ENCODE results near the gene MRPL55.

Gene MRPL55

GRCh38 chr1:228076796-228077430, 32.2 kb downstream of the MRPL55 start:
- Mint-ChIP-seq H3K27me3 (peaks cover 27% of the 10 kb centered on the region), H3K9me3 (no peaks in the 10 kb centered on the region), H3K36me3 (ENCODE audit: low read depth) (no peaks in the 10 kb centered on the region), H3K27ac (no peak overlapping the region), H3K4me1 (ENCODE audit: low read depth) (peaks cover 23% of the 10 kb centered on the region), H3K4me3 (no peak overlapping the region)
- intact Hi-C loops (cut with micrococcal nuclease), result loop anchor here (10.0 kb wide), 1 partner anchor 82 kb away; no protein-coding TSS in a partner anchor

- Mint-ChIP-seq H3K9me3 (no peaks in the 10 kb centered on the region), H3K27ac (no peak overlapping the region), H3K36me3 (ENCODE audit: low read depth) (no peaks in the 10 kb centered on the region), H3K4me3 (no peak overlapping the region), H3K4me1 (ENCODE audit: low read depth) (peaks cover 13% of the 10 kb centered on the region), H3K27me3 (peaks cover 34% of the 10 kb centered on the region)
- intact Hi-C loops (cut with micrococcal nuclease), result loop anchor here (10.0 kb wide), 1 partner anchor 81 kb away; no protein-coding TSS in a partner anchor
Observed at GRCh38 chr1:228075801-228076271, 33.3 kb downstream of the MRPL55 start.

- peaks cover 11% of the 10 kb centered on the region for H3K4me1 Mint-ChIP-seq (ENCODE audit: low read depth)
- no peak overlapping the region for H3K27ac Mint-ChIP-seq
- H3K27me3 Mint-ChIP-seq, result peaks cover 37% of the 10 kb centered on the region
- H3K4me3 Mint-ChIP-seq, result no peak overlapping the region
- no peaks in the 10 kb centered on the region for H3K36me3 Mint-ChIP-seq (ENCODE audit: low read depth)
- no peaks in the 10 kb centered on the region for H3K9me3 Mint-ChIP-seq
- intact Hi-C loops (cut with micrococcal nuclease), result loop anchor here (10.0 kb wide), 1 partner anchor 80 kb away; no protein-coding TSS in a partner anchor
Observed at GRCh38 chr1:228074954-228075730, 34.0 kb downstream of the MRPL55 start.

GRCh38 chr1:228073857-228074545, 35.1 kb downstream of the MRPL55 start:
- intact Hi-C loops (cut with micrococcal nuclease), result loop anchor here (10.0 kb wide), 1 partner anchor 79 kb away; no protein-coding TSS in a partner anchor
- no peaks in the 10 kb centered on the region for H3K9me3 Mint-ChIP-seq
- no peak overlapping the region for H3K4me3 Mint-ChIP-seq
- H3K27ac Mint-ChIP-seq, result no peak overlapping the region
- peaks cover 39% of the 10 kb centered on the region for H3K27me3 Mint-ChIP-seq
- no peaks in the 10 kb centered on the region for H3K36me3 Mint-ChIP-seq (ENCODE audit: low read depth)
- H3K4me1 Mint-ChIP-seq (ENCODE audit: low read depth), result peaks cover 5% of the 10 kb centered on the region

- Mint-ChIP-seq H3K27me3 (peaks cover 41% of the 10 kb centered on the region), H3K4me1 (ENCODE audit: low read depth) (no peaks in the 10 kb centered on the region), H3K4me3 (no peak overlapping the region), H3K9me3 (no peaks in the 10 kb centered on the region), H3K27ac (no peak overlapping the region), H3K36me3 (ENCODE audit: low read depth) (no peaks in the 10 kb centered on the region)
- intact Hi-C loops (cut with micrococcal nuclease), result loop anchor here (10.0 kb wide), 1 partner anchor 78 kb away; no protein-coding TSS in a partner anchor
Observed at GRCh38 chr1:228073061-228073856, 35.8 kb downstream of the MRPL55 start.

- Mint-ChIP-seq H3K4me3 (no peak overlapping the region), H3K4me1 (ENCODE audit: low read depth) (no peaks in the 10 kb centered on the region), H3K36me3 (ENCODE audit: low read depth) (no peaks in the 10 kb centered on the region), H3K27me3 (peaks cover 41% of the 10 kb centered on the region), H3K27ac (no peak overlapping the region), H3K9me3 (no peaks in the 10 kb centered on the region)
- intact Hi-C loops (cut with micrococcal nuclease), result loop anchor here (10.0 kb wide), 1 partner anchor 78 kb away; no protein-coding TSS in a partner anchor
Observed at GRCh38 chr1:228072658-228073043, 36.4 kb downstream of the MRPL55 start.

- Mint-ChIP-seq H3K27me3 (peaks cover 42% of the 10 kb centered on the region), H3K4me3 (no peak overlapping the region), H3K36me3 (ENCODE audit: low read depth) (no peaks in the 10 kb centered on the region), H3K9me3 (no peaks in the 10 kb centered on the region), H3K4me1 (ENCODE audit: low read depth) (no peaks in the 10 kb centered on the region), H3K27ac (no peak overlapping the region)
- intact Hi-C loops (cut with micrococcal nuclease), result loop anchor here (10.0 kb wide), 1 partner anchor 77 kb away; no protein-coding TSS in a partner anchor
Observed at GRCh38 chr1:228071839-228072657, 37.1 kb downstream of the MRPL55 start.

- H3K27ac Mint-ChIP-seq, result no peak overlapping the region
- no peak overlapping the region for H3K4me3 Mint-ChIP-seq
- no peaks in the 10 kb centered on the region for H3K9me3 Mint-ChIP-seq
- intact Hi-C loops (cut with micrococcal nuclease), result loop anchor here (10.0 kb wide), 1 partner anchor 76 kb away; no protein-coding TSS in a partner anchor
- H3K4me1 Mint-ChIP-seq (ENCODE audit: low read depth), result no peaks in the 10 kb centered on the region
- H3K27me3 Mint-ChIP-seq, result peaks cover 50% of the 10 kb centered on the region
- no peaks in the 10 kb centered on the region for H3K36me3 Mint-ChIP-seq (ENCODE audit: low read depth)
Observed at GRCh38 chr1:228070851-228071250, 38.2 kb downstream of the MRPL55 start.

- intact Hi-C loops (cut with micrococcal nuclease), result loop anchor here (10.0 kb wide), 1 partner anchor 75 kb away; no protein-coding TSS in a partner anchor
- Mint-ChIP-seq H3K4me3 (no peak overlapping the region), H3K27ac (no peak overlapping the region), H3K9me3 (no peaks in the 10 kb centered on the region), H3K27me3 (peaks cover 49% of the 10 kb centered on the region), H3K4me1 (ENCODE audit: low read depth) (no peaks in the 10 kb centered on the region), H3K36me3 (ENCODE audit: low read depth) (no peaks in the 10 kb centered on the region)
Observed at GRCh38 chr1:228070173-228070572, 38.9 kb downstream of the MRPL55 start.

- intact Hi-C loops (cut with micrococcal nuclease), result no loop called here
- Mint-ChIP-seq H3K4me3 (no peak overlapping the region), H3K27ac (no peak overlapping the region), H3K4me1 (ENCODE audit: low read depth) (no peaks in the 10 kb centered on the region), H3K9me3 (no peaks in the 10 kb centered on the region), H3K36me3 (ENCODE audit: low read depth) (no peaks in the 10 kb centered on the region), H3K27me3 (peaks cover 44% of the 10 kb centered on the region)
Observed at GRCh38 chr1:228068359-228068758, 40.7 kb downstream of the MRPL55 start.

GRCh38 chr1:228066891-228067654, 42.0 kb downstream of the MRPL55 start:
- no peak overlapping the region for H3K27ac Mint-ChIP-seq
- no peaks in the 10 kb centered on the region for H3K9me3 Mint-ChIP-seq
- no peak overlapping the region for H3K4me3 Mint-ChIP-seq
- H3K27me3 Mint-ChIP-seq, result peaks cover 43% of the 10 kb centered on the region
- no peaks in the 10 kb centered on the region for H3K4me1 Mint-ChIP-seq (ENCODE audit: low read depth)
- no peaks in the 10 kb centered on the region for H3K36me3 Mint-ChIP-seq (ENCODE audit: low read depth)
- intact Hi-C loops (cut with micrococcal nuclease), result no loop called here

GRCh38 chr1:228066416-228066815, 42.7 kb downstream of the MRPL55 start:
- H3K27ac Mint-ChIP-seq, result no peak overlapping the region
- H3K4me1 Mint-ChIP-seq (ENCODE audit: low read depth), result no peaks in the 10 kb centered on the region
- H3K36me3 Mint-ChIP-seq (ENCODE audit: low read depth), result no peaks in the 10 kb centered on the region
- peaks cover 47% of the 10 kb centered on the region for H3K27me3 Mint-ChIP-seq
- intact Hi-C loops (cut with micrococcal nuclease), result no loop called here
- no peak overlapping the region for H3K4me3 Mint-ChIP-seq
- no peaks in the 10 kb centered on the region for H3K9me3 Mint-ChIP-seq
